Natural killer cell (primary cell): Measurements from ENCODE around the gene FLVCR1. TPM values are rescaled to one million over a fixed set of nuclear protein-coding genes. Genes with fewer than 3 reads are reported as not detected.

ENCODE experiments used
- ATAC-seq, 3 donors: fragments of 150-1000 bp in 2 of 3; fragments of 200-7000 bp in 1 of 3; cut with Tn5 transposase; 1 replicate in 1 of 3; 2 replicates in 2 of 3; pipeline ENCODE4 v1.10.0; 2021; ENCODE audit warnings: mild to moderate bottlenecking in 2 of 3, moderate library complexity in 2 of 3
- DNase-seq, 2 donors: peaks; one replicate each; pipeline versions ENCODE4 v3.0.0 to v3.0.0-alpha.2; 2013 to 2021; ENCODE audit warnings: mixed read lengths in 1 of 2
- H3K27ac ChIP-seq: one replicate; pipeline ENCODE4 v1.5.1; 2013; ENCODE audit warnings: mild to moderate bottlenecking, low read length
- H3K27me3 ChIP-seq: one replicate; pipeline ENCODE4 v1.6.1; 2013; ENCODE audit warnings: low read length; ENCODE audit not compliant: control insufficient read depth, insufficient read depth
- H3K36me3 ChIP-seq: one replicate; pipeline ENCODE4 v1.6.1; 2013; ENCODE audit warnings: low read length; ENCODE audit not compliant: control insufficient read depth, insufficient read depth
- H3K4me1 ChIP-seq: one replicate; pipeline ENCODE4 v1.6.1; 2013; ENCODE audit warnings: low read length; ENCODE audit not compliant: control insufficient read depth, insufficient read depth
- H3K4me3 ChIP-seq: one replicate; pipeline ENCODE4 v1.5.1; 2013; ENCODE audit warnings: low read length
- H3K9me3 ChIP-seq: one replicate; pipeline ENCODE4 v1.6.1; 2013; ENCODE audit warnings: low read length; ENCODE audit not compliant: control insufficient read depth, insufficient read depth
- H3K27ac Mint-ChIP-seq, 2 donors: one replicate each; pipeline ENCODE4 v1.8.0; 2022; ENCODE audit warnings: mild to moderate bottlenecking in 2 of 2, mixed read lengths in 2 of 2, moderate library complexity in 1 of 2
- H3K27me3 Mint-ChIP-seq, 2 donors: one replicate each; pipeline ENCODE4 v1.8.0; 2022; ENCODE audit warnings: low read depth in 2 of 2, mixed read lengths in 2 of 2
- H3K36me3 Mint-ChIP-seq: one replicate; pipeline ENCODE4 v1.8.0; 2022; ENCODE audit warnings: mixed read lengths
- H3K4me1 Mint-ChIP-seq, 2 donors: one replicate each; pipeline ENCODE4 v1.8.0; 2022; ENCODE audit warnings: mixed read lengths in 2 of 2
- H3K4me3 Mint-ChIP-seq: one replicate; pipeline ENCODE4 v1.8.0; 2022; ENCODE audit warnings: mild to moderate bottlenecking, moderate library complexity, mixed read lengths
- H3K9me3 Mint-ChIP-seq, 2 donors: one replicate each; pipeline ENCODE4 v1.8.0; 2022; ENCODE audit warnings: mixed read lengths in 2 of 2
- WGBS: methylation state at CpG from one replicate; pipeline ENCODE4 v1.1.7; 2013; ENCODE audit warnings: missing lambda C conversion rate; ENCODE audit not compliant: insufficient coverage; 5-methylcytosine and 5-hydroxymethylcytosine counted together
- intact Hi-C: fragments of 100-400 bp; cut with micrococcal nuclease; formaldehyde crosslinking; loops from one replicate; pipeline ENCODE4 v1.14.2; 2022
- total RNA-seq, 4 donors: library from RNA; stranded (reverse); fragments of 120-200 nt in 1 of 4; gene quantifications; one replicate each; pipeline versions ENCODE4 v1.2.3 to v1.2.4, GENCODE V29; 2013 to 2022
- TF ChIP-seq, protein P1 (sequence below): fragments of 200-600 bp; IDR thresholded peaks from one replicate; pipeline ENCODE4 v1.8.0; 2022; ENCODE audit warnings: antibody characterized with exemption

The FLVCR1 gene
- total RNA-seq, 3 donors from 2014 or later (not counting 1 experiment from before 2014, with no cell fraction given): 8.1 to 15.0 (median 11.4) TPM

DNA sequence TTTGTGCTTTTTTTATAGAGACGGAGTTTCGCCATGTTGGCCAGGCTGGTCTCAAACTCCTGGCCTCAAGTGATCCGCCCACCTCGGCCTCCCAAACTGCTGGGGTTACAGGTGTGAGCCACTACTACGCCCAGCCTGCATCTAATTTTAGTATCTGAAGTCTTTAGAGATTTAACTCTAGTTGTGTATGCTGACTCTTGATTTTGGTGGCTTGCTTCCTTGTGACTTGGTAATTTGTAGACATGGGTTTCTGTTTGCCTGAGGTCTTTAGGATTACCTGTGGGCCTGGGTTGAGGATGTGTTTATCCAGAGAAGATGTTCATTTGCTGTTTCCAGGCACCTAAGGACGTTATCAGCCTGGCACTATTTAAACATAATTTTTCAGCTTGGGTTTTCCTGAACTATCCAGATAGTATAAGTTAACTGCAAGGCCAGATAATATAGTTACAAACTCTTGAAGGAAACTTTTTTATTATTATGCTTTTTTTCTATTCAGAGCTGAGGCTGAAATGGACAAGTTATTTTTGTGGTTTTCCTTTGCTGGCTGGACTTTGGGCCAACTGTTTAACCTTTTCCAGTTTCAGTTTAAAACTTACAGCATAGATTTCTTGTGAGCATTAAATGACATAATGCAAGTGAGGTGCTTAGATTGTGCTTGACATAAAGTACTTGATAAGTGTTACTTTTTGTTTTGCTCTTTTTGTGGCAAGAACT, 84.8 kb downstream of the FLVCR1 start:
- DNase-seq (no peak), ATAC-seq (no peak)
- Mint-ChIP-seq H3K4me3 (no peak overlapping the region), H3K27ac (no peak overlapping the region), H3K9me3 (no peaks in the 10 kb centered on the region), H3K36me3 (no peaks in the 10 kb centered on the region), H3K4me1 (no peaks in the 10 kb centered on the region), H3K27me3 (peaks cover 7 to 32% of the 10 kb centered on the region in 2 donors)
- Histone ChIP-seq H3K27me3 (no peaks in the 10 kb centered on the region), H3K4me3 (no peak overlapping the region), H3K4me1 (no peaks in the 10 kb centered on the region), H3K9me3 (no peaks in the 10 kb centered on the region), H3K27ac (no peak overlapping the region), H3K36me3 (no peaks in the 10 kb centered on the region)
- intact Hi-C loops: no loop called here
- 92% methylated on average over 5 of the region's 6 CpGs for WGBS
- TF ChIP-seq, protein P1, sequence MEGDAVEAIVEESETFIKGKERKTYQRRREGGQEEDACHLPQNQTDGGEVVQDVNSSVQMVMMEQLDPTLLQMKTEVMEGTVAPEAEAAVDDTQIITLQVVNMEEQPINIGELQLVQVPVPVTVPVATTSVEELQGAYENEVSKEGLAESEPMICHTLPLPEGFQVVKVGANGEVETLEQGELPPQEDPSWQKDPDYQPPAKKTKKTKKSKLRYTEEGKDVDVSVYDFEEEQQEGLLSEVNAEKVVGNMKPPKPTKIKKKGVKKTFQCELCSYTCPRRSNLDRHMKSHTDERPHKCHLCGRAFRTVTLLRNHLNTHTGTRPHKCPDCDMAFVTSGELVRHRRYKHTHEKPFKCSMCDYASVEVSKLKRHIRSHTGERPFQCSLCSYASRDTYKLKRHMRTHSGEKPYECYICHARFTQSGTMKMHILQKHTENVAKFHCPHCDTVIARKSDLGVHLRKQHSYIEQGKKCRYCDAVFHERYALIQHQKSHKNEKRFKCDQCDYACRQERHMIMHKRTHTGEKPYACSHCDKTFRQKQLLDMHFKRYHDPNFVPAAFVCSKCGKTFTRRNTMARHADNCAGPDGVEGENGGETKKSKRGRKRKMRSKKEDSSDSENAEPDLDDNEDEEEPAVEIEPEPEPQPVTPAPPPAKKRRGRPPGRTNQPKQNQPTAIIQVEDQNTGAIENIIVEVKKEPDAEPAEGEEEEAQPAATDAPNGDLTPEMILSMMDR: no peak

DNA sequence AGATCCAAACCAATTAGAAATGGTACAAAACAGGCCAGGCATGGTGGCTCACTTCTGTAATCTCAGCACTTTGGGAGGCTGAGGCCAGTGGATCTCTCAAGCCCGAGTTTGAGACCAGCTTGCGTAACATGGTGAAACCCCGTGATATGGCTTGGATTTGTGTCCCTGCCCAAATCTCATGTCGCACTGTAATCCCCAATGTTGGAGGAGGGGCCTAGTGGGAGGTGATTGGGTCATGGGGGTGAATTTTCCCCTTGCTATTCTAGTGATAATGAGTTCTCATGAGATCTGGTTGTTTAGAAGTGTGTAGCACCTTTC, 85.3 kb downstream of the FLVCR1 start:
- Histone ChIP-seq H3K27ac (no peak overlapping the region), H3K36me3 (no peaks in the 10 kb centered on the region), H3K4me3 (no peak overlapping the region), H3K4me1 (no peaks in the 10 kb centered on the region), H3K27me3 (peaks cover under 1% of the 10 kb centered on the region), H3K9me3 (no peaks in the 10 kb centered on the region)
- 90% methylated on average over 4 of the region's 4 CpGs for WGBS
- TF ChIP-seq, protein P1: no peak
- Mint-ChIP-seq H3K4me1 (no peaks in the 10 kb centered on the region), H3K9me3 (no peaks in the 10 kb centered on the region), H3K27ac (no peak overlapping the region), H3K27me3 (peaks cover 7 to 35% of the 10 kb centered on the region in 2 donors), H3K36me3 (no peaks in the 10 kb centered on the region), H3K4me3 (no peak overlapping the region)
- DNase-seq (no peak), ATAC-seq (no peak)
- intact Hi-C loops: no loop called here

DNA sequence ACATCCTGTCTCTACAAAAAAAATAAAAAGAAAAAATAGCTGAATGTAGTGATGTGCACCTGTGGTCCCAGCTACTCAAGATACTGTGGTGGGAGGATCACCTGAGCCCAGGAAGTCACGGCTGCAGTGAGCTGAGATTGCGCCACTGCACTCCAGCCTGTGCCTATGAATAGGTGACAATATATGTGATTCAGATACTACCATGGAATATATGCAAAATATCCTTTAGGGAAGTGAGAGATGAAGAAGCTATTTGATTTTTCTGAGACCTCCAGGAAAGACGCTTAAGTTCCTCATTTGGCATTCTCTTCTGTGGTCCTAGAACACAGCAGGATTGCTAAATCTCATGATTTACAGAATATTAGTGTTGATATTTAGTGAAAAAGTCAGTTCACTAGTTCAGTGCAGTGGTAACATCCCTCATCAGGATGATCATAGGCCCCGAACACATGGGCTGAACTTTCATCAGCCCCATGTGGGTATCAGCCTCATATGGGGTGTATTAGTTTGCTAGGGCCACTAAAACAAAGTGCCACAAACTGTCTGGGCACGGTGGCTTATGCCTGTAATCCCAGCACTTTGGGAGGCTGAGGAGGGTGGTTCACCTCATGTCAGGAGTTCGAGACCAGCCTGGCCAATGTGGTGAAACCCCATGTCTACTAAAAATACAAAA, 86.3 kb downstream of the FLVCR1 start:
- TF ChIP-seq, protein P1: no peak
- Histone ChIP-seq H3K27ac (no peak overlapping the region), H3K27me3 (peaks cover 4% of the 10 kb centered on the region), H3K4me1 (no peaks in the 10 kb centered on the region), H3K9me3 (no peaks in the 10 kb centered on the region), H3K4me3 (no peak overlapping the region), H3K36me3 (no peaks in the 10 kb centered on the region)
- DNase-seq (no peak), ATAC-seq (no peak)
- H3K36me3 Mint-ChIP-seq: no peaks in the 10 kb centered on the region
- intact Hi-C loops: no loop called here
- WGBS: 67% methylated on average over 6 of the region's 6 CpGs
- no peaks in the 10 kb centered on the region for H3K9me3 Mint-ChIP-seq
- H3K27ac Mint-ChIP-seq: no peak overlapping the region
- H3K4me3 Mint-ChIP-seq: no peak overlapping the region
- peaks cover 16 to 45% of the 10 kb centered on the region in 2 donors for H3K27me3 Mint-ChIP-seq
- H3K4me1 Mint-ChIP-seq: no peaks in the 10 kb centered on the region
